ENCODE data around the gene KIF5C.

The KIF5C gene

GRCh38 chr2:148989882-148990493, 115.0 kb downstream of the KIF5C start:
- Histone ChIP-seq H3K27ac (ENCODE audit: low read depth, low read length) (no peak overlapping the region), H3K36me3 (ENCODE audit: insufficient read depth, low read length) (peaks cover 72% of the 10 kb centered on the region)

GRCh38 chr2:148990968-148991367, 115.9 kb downstream of the KIF5C start:
- no peaks in the 10 kb centered on the region for H3K27me3 ChIP-seq (ENCODE audit: insufficient read depth, low read length)
- H3K9me3 ChIP-seq (ENCODE audit: insufficient read depth, low read depth, low read length), result no peaks in the 10 kb centered on the region
- WGBS, result 94% methylated on average over 6 of the region's 6 CpGs
- H3K9ac ChIP-seq (ENCODE audit: low read depth, low read length), result no peak overlapping the region
- no peak overlapping the region for H3K27ac ChIP-seq (ENCODE audit: low read depth, low read length)
- no peaks in the 10 kb centered on the region for H3K4me1 ChIP-seq (ENCODE audit: insufficient read depth, low read length)
- H3K36me3 ChIP-seq (ENCODE audit: insufficient read depth, low read length), result peaks cover 70% of the 10 kb centered on the region
- H3K4me3 ChIP-seq (ENCODE audit: low read length), result no peak overlapping the region

More at GRCh38 chr2:148989882-148990493, 115.0 kb downstream of the KIF5C start:
- H3K4me1 ChIP-seq (ENCODE audit: insufficient read depth, low read length), result no peaks in the 10 kb centered on the region
- 80% methylated on average over 5 of the region's 6 CpGs for WGBS
- no peak overlapping the region for H3K9ac ChIP-seq (ENCODE audit: low read depth, low read length)
- H3K4me3 ChIP-seq (ENCODE audit: low read length), result no peak overlapping the region
- no peaks in the 10 kb centered on the region for H3K9me3 ChIP-seq (ENCODE audit: insufficient read depth, low read depth, low read length)
- no peaks in the 10 kb centered on the region for H3K27me3 ChIP-seq (ENCODE audit: insufficient read depth, low read length)

- Histone ChIP-seq H3K27me3 (ENCODE audit: insufficient read depth, low read length) (no peaks in the 10 kb centered on the region), H3K27ac (ENCODE audit: low read depth, low read length) (no peak overlapping the region), H3K4me3 (ENCODE audit: low read length) (no peak overlapping the region), H3K9ac (ENCODE audit: low read depth, low read length) (no peak overlapping the region), H3K4me1 (ENCODE audit: insufficient read depth, low read length) (no peaks in the 10 kb centered on the region), H3K36me3 (ENCODE audit: insufficient read depth, low read length) (peaks cover 73% of the 10 kb centered on the region), H3K9me3 (ENCODE audit: insufficient read depth, low read depth, low read length) (no peaks in the 10 kb centered on the region)
Observed at GRCh38 chr2:148992448-148992847, 117.4 kb downstream of the KIF5C start.

GRCh38 chr2:148993351-148993750, 118.3 kb downstream of the KIF5C start:
- 96% methylated on average over 3 of the region's 3 CpGs for WGBS
- H3K36me3 ChIP-seq (ENCODE audit: insufficient read depth, low read length), result peaks cover 70% of the 10 kb centered on the region
- H3K27me3 ChIP-seq (ENCODE audit: insufficient read depth, low read length), result no peaks in the 10 kb centered on the region
- no peaks in the 10 kb centered on the region for H3K4me1 ChIP-seq (ENCODE audit: insufficient read depth, low read length)
- no peak overlapping the region for H3K27ac ChIP-seq (ENCODE audit: low read depth, low read length)
- H3K9me3 ChIP-seq (ENCODE audit: insufficient read depth, low read depth, low read length), result no peaks in the 10 kb centered on the region
- H3K4me3 ChIP-seq (ENCODE audit: low read length), result no peak overlapping the region
- H3K9ac ChIP-seq (ENCODE audit: low read depth, low read length), result no peak overlapping the region

- Histone ChIP-seq H3K36me3 (ENCODE audit: insufficient read depth, low read length) (peaks cover 67% of the 10 kb centered on the region), H3K4me3 (ENCODE audit: low read length) (no peak overlapping the region), H3K4me1 (ENCODE audit: insufficient read depth, low read length) (peaks cover 6% of the 10 kb centered on the region; the same call in 1 of the 2 replicates), H3K9me3 (ENCODE audit: insufficient read depth, low read depth, low read length) (no peaks in the 10 kb centered on the region), H3K9ac (ENCODE audit: low read depth, low read length) (no peak overlapping the region), H3K27ac (ENCODE audit: low read depth, low read length) (no peak overlapping the region), H3K27me3 (ENCODE audit: insufficient read depth, low read length) (no peaks in the 10 kb centered on the region)
- 96% methylated on average over 8 of the region's 8 CpGs for WGBS
Observed at GRCh38 chr2:148994341-148994740, 119.3 kb downstream of the KIF5C start.

- no peaks in the 10 kb centered on the region for H3K27me3 ChIP-seq (ENCODE audit: insufficient read depth, low read length)
- H3K4me3 ChIP-seq (ENCODE audit: low read length), result no peak overlapping the region
- no peak overlapping the region for H3K27ac ChIP-seq (ENCODE audit: low read depth, low read length)
- peaks cover 25% of the 10 kb centered on the region for H3K4me1 ChIP-seq (ENCODE audit: insufficient read depth, low read length)
- 92% methylated on average over 6 of the region's 6 CpGs for WGBS
- no peak overlapping the region for H3K9ac ChIP-seq (ENCODE audit: low read depth, low read length)
- no peaks in the 10 kb centered on the region for H3K9me3 ChIP-seq (ENCODE audit: insufficient read depth, low read depth, low read length)
- peaks cover 66% of the 10 kb centered on the region for H3K36me3 ChIP-seq (ENCODE audit: insufficient read depth, low read length)
Observed at GRCh38 chr2:148996805-148997204, 121.8 kb downstream of the KIF5C start.

- Histone ChIP-seq H3K4me3 (ENCODE audit: low read length) (no peak overlapping the region), H3K27me3 (ENCODE audit: insufficient read depth, low read length) (no peaks in the 10 kb centered on the region), H3K9me3 (ENCODE audit: insufficient read depth, low read depth, low read length) (peaks cover 11% of the 10 kb centered on the region), H3K4me1 (ENCODE audit: insufficient read depth, low read length) (peaks cover 25% of the 10 kb centered on the region), H3K36me3 (ENCODE audit: insufficient read depth, low read length) (peaks cover 66% of the 10 kb centered on the region), H3K9ac (ENCODE audit: low read depth, low read length) (no peak overlapping the region), H3K27ac (ENCODE audit: low read depth, low read length) (no peak overlapping the region)
- WGBS, result 92% methylated on average over 16 of the region's 16 CpGs
Observed at GRCh38 chr2:148998165-148998830, 123.3 kb downstream of the KIF5C start.

- H3K27me3 ChIP-seq (ENCODE audit: insufficient read depth, low read length), result no peaks in the 10 kb centered on the region
- peaks cover 66% of the 10 kb centered on the region for H3K36me3 ChIP-seq (ENCODE audit: insufficient read depth, low read length)
- peaks cover 15% of the 10 kb centered on the region for H3K9me3 ChIP-seq (ENCODE audit: insufficient read depth, low read depth, low read length)
- peaks cover 25% of the 10 kb centered on the region for H3K4me1 ChIP-seq (ENCODE audit: insufficient read depth, low read length)
- no peak overlapping the region; the same call in 1 of the 2 replicates for H3K4me3 ChIP-seq (ENCODE audit: low read length)
- WGBS, result 51% methylated on average over 3 of the region's 4 CpGs
- H3K27ac ChIP-seq (ENCODE audit: low read depth, low read length), result peak overlapping the region; percentile 47; the same call in 1 of the 2 replicates
- no peak overlapping the region for H3K9ac ChIP-seq (ENCODE audit: low read depth, low read length)
Observed at GRCh38 chr2:148998831-148999200, 123.8 kb downstream of the KIF5C start.

GRCh38 chr2:148999451-148999921, 124.5 kb downstream of the KIF5C start:
- Histone ChIP-seq H3K36me3 (ENCODE audit: insufficient read depth, low read length) (peaks cover 64% of the 10 kb centered on the region), H3K4me1 (ENCODE audit: insufficient read depth, low read length) (peaks cover 25% of the 10 kb centered on the region), H3K27ac (ENCODE audit: low read depth, low read length) (peak overlapping the region; percentile 47), H3K9ac (ENCODE audit: low read depth, low read length) (peak overlapping the region; percentile 11; the same call in 1 of the 2 replicates), H3K9me3 (ENCODE audit: insufficient read depth, low read depth, low read length) (peaks cover 15% of the 10 kb centered on the region), H3K27me3 (ENCODE audit: insufficient read depth, low read length) (no peaks in the 10 kb centered on the region), H3K4me3 (ENCODE audit: low read length) (peak overlapping the region; percentile 14; the same call in 1 of the 2 replicates)
- WGBS, result 24% methylated on average over 6 of the region's 7 CpGs

GRCh38 chr2:149000158-149000938, 125.3 kb downstream of the KIF5C start:
- Histone ChIP-seq H3K9me3 (ENCODE audit: insufficient read depth, low read depth, low read length) (peaks cover 15% of the 10 kb centered on the region), H3K9ac (ENCODE audit: low read depth, low read length) (peak overlapping the region; percentile 11; the same call in 1 of the 2 replicates), H3K27ac (ENCODE audit: low read depth, low read length) (peak overlapping the region; percentile 55), H3K4me3 (ENCODE audit: low read length) (peak overlapping the region; percentile 24; the same call in 1 of the 2 replicates), H3K4me1 (ENCODE audit: insufficient read depth, low read length) (peaks cover 25% of the 10 kb centered on the region), H3K27me3 (ENCODE audit: insufficient read depth, low read length) (no peaks in the 10 kb centered on the region), H3K36me3 (ENCODE audit: insufficient read depth, low read length) (peaks cover 55% of the 10 kb centered on the region)
- WGBS, result 41% methylated on average over 5 of the region's 6 CpGs

- H3K9ac ChIP-seq (ENCODE audit: low read depth, low read length), result no peak overlapping the region
- no peak overlapping the region for H3K4me3 ChIP-seq (ENCODE audit: low read length)
- H3K27me3 ChIP-seq (ENCODE audit: insufficient read depth, low read length), result no peaks in the 10 kb centered on the region
- 93% methylated on average over 7 of the region's 7 CpGs for WGBS
- no peak overlapping the region for H3K27ac ChIP-seq (ENCODE audit: low read depth, low read length)
- peaks cover 25% of the 10 kb centered on the region for H3K4me1 ChIP-seq (ENCODE audit: insufficient read depth, low read length)
- H3K9me3 ChIP-seq (ENCODE audit: insufficient read depth, low read depth, low read length), result peaks cover 15% of the 10 kb centered on the region
- H3K36me3 ChIP-seq (ENCODE audit: insufficient read depth, low read length), result peaks cover 50% of the 10 kb centered on the region
Observed at GRCh38 chr2:149001496-149001895, 126.5 kb downstream of the KIF5C start.

Data from HUES64 (cell line).